HG03196 (cell line): ENCODE data around the gene ENPP5.

Source experiments
- ATAC-seq: cut with Tn5 transposase; IDR thresholded peaks from one replicate; pipeline ENCODE4 v1.9.1; 2021; ENCODE audit not compliant: unreplicated experiment

The ENPP5 gene

GRCh38 chr6:46113370-46113769, 57.4 kb downstream of the ENPP5 start:
- no peak for ATAC-seq
